ENCODE results near the gene CTNNA1. TPM values are rescaled to one million over a fixed set of nuclear protein-coding genes. Genes with fewer than 3 reads are reported as not detected.

The CTNNA1 gene
- total RNA-seq, 4 donors from 2014 or later: 140 to 752 (median 389) TPM

DNA sequence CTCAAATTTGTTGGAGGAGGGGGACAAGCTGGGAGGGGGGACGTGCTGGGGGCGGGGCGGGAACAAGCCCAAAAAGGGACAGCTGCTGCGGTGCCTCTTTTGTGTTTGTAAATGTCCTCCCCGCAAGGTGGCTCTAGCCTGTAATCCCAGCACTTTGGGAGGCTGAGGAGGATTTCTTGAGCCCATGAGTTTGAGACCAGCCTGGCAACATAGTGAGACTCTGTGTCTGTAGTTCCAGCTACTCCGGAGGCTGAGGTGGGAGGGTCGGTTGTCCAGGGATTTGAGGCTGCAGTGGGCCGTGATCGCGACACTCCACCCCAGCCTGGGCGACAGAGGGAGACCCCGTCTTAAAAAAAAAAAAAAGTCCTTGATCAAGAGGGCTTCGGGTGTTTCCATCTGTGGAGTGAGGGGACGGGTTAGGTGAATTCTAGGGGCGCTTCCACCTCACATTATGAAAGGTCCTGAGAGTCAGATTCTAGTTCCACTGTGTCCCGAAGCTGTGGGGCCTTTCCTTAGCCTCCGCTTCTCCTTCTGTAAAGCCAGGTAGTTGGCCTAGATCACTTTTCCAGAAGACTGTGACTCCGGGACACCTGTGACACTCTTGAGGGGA is 779 bp upstream of the CTNNA1 start:
- Histone ChIP-seq H3K9me3 (no peaks in the 10 kb centered on the region), H3K4me1 (peaks cover 5 to 14% of the 10 kb centered on the region in 2 donors), H3K36me3 (no peaks in the 10 kb centered on the region), H3K27ac (peak overlapping the region; percentile 98 to 99), H3K27me3 (no peaks in the 10 kb centered on the region), H3K4me3 (peak overlapping the region; percentile 87 to 94)
- intact Hi-C loops (cut with DNase I; ENCODE audit: low total_unique reads): loop anchor here (5.0 kb wide), 1 partner anchor 175 kb away; the partner anchor contains the start of gene HSPA9
- peak; percentile 21 to 37 for DNase-seq
- TF ChIP-seq, protein P1, sequence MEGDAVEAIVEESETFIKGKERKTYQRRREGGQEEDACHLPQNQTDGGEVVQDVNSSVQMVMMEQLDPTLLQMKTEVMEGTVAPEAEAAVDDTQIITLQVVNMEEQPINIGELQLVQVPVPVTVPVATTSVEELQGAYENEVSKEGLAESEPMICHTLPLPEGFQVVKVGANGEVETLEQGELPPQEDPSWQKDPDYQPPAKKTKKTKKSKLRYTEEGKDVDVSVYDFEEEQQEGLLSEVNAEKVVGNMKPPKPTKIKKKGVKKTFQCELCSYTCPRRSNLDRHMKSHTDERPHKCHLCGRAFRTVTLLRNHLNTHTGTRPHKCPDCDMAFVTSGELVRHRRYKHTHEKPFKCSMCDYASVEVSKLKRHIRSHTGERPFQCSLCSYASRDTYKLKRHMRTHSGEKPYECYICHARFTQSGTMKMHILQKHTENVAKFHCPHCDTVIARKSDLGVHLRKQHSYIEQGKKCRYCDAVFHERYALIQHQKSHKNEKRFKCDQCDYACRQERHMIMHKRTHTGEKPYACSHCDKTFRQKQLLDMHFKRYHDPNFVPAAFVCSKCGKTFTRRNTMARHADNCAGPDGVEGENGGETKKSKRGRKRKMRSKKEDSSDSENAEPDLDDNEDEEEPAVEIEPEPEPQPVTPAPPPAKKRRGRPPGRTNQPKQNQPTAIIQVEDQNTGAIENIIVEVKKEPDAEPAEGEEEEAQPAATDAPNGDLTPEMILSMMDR (IDR thresholded peaks at IDR 0.05): peak in 1 of 4 experiments; percentile 5
- no peak for TF ChIP-seq POLR2A (IDR thresholded peaks at IDR 0.05)

DNA sequence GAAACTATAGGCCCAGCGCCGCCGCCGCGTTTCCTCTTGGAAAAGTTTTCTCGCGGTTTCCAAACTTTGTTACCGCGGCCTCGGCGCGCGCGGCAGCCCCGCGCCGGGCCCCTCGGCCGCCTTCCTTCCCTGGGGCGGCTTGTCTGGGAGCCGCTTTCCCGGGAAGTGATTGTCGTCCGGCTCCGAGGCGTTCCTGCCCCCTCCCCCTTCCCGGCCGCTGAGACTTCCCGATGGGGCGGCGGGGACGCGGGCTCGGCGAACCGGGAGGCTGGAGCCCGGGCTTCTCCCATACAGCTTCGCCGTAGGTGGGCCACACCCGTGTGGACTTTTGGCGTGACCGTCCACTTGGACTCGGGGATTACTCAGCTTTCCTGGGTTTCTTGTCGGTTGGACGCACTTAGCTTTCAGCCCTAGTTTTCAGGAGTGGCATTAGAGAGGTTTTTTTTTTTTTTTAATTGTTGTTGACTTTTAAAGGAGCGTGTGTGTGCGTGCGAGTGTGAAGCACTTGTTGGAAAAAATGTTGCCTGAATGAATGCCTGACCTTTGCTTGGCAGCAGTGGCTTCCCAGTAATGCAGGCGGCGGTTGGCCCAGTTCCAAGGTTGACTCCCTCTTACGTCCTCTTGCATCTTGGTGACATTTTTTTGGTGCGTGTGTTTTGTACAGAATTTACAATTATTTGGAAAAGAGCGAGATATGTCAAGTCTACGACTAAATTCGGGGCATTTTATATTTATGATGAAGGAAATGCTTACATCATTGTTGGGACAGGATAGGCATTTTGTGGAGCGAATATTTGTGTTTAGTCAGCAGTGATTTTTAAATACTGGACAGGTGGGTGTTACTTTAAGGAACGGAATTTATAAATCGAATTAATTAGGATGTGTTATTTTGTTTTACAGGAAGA is 821 bp downstream of the CTNNA1 start:
- intact Hi-C loops (cut with DNase I; ENCODE audit: low total_unique reads): loop anchor here (5.0 kb wide), 1 partner anchor 177 kb away; the partner anchor contains the start of gene HSPA9
- TF ChIP-seq, protein P1 (IDR thresholded peaks at IDR 0.05): no peak
- TF ChIP-seq POLR2A (IDR thresholded peaks at IDR 0.05): peak in 1 of 2 donors; percentile 24

DNA sequence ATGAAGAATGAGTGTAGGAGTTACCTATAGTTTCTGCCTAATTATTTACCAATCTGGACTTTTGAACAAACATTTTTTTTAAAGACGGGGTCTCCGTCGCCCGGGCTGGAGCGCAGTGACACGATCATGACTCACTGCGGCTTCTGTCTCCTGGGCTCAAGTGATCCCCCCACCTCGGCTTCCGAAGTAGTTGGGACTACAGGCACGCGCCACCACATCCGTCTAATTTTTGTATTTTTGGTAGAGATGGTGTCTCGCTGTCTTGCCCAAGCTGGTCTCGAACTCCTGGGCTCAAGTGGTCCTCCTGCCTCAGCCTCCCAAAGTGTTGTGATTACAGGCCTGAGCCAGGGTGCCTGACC is 1.5 kb downstream of the CTNNA1 start:
- intact Hi-C loops (cut with DNase I; ENCODE audit: low total_unique reads): loop anchor here (5.0 kb wide), 1 partner anchor 177 kb away; the partner anchor contains the start of gene HSPA9
- DNase-seq: no peak
- TF ChIP-seq, protein P1 (IDR thresholded peaks at IDR 0.05): no peak
- no peak for TF ChIP-seq POLR2A (IDR thresholded peaks at IDR 0.05)
- Histone ChIP-seq H3K9me3 (no peaks in the 10 kb centered on the region), H3K27me3 (no peaks in the 10 kb centered on the region), H3K36me3 (no peaks in the 10 kb centered on the region), H3K27ac (peak overlapping the region; percentile 98 to 99), H3K4me1 (peaks cover 5 to 14% of the 10 kb centered on the region in 2 donors), H3K4me3 (peak overlapping the region; percentile 87 to 94)

More for the DNA sequence above, 821 bp downstream of the CTNNA1 start:
- peak overlapping the region; percentile 87 to 94 for H3K4me3 ChIP-seq
- no peaks in the 10 kb centered on the region for H3K9me3 ChIP-seq
- H3K4me1 ChIP-seq: peaks cover 5 to 14% of the 10 kb centered on the region in 2 donors
- H3K27ac ChIP-seq: peak overlapping the region; percentile 98 to 99
- H3K36me3 ChIP-seq: no peaks in the 10 kb centered on the region
- DNase-seq: peak; percentile 82 to 91
- no peaks in the 10 kb centered on the region for H3K27me3 ChIP-seq

DNA sequence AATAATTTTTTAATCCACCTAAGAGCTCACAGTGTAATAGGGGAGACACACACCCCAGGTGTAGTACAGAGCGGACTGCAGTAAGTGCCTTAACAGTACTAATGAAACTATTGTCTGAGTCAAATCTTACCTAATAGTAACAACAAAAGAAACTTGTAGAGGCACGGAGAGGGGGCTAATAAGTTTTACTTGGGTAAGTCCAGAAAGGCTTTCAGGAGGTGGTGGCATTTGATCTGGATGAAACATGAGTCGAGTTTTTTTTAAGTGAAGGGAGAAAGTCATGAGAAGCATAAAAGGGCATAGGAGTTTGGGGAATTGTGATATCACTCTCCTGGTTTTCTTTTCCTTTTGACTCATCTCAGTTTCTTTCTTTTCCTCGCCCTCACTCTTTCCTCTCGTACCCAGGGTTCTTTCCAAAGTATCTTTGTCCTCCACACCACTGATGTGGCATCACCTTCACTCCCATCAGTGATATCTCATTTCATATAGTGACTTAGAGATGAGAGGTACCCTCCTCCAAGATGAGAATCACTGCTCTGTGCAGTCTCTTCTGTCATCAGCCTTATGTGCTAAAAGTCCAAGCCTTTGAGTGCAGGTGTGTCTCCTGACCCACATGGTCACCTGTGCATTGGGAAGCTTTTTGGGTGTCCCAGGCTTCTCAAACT is 2.0 kb downstream of the CTNNA1 start:
- no peaks in the 10 kb centered on the region for H3K9me3 ChIP-seq
- intact Hi-C loops (cut with DNase I; ENCODE audit: low total_unique reads): no loop called here
- H3K27ac ChIP-seq: peak overlapping the region; percentile 98 to 99
- H3K4me1 ChIP-seq: peaks cover 5 to 14% of the 10 kb centered on the region in 2 donors
- DNase-seq: no peak
- H3K4me3 ChIP-seq: no peak overlapping the region
- H3K27me3 ChIP-seq: no peaks in the 10 kb centered on the region
- TF ChIP-seq POLR2A (IDR thresholded peaks at IDR 0.05): no peak
- no peaks in the 10 kb centered on the region for H3K36me3 ChIP-seq

DNA sequence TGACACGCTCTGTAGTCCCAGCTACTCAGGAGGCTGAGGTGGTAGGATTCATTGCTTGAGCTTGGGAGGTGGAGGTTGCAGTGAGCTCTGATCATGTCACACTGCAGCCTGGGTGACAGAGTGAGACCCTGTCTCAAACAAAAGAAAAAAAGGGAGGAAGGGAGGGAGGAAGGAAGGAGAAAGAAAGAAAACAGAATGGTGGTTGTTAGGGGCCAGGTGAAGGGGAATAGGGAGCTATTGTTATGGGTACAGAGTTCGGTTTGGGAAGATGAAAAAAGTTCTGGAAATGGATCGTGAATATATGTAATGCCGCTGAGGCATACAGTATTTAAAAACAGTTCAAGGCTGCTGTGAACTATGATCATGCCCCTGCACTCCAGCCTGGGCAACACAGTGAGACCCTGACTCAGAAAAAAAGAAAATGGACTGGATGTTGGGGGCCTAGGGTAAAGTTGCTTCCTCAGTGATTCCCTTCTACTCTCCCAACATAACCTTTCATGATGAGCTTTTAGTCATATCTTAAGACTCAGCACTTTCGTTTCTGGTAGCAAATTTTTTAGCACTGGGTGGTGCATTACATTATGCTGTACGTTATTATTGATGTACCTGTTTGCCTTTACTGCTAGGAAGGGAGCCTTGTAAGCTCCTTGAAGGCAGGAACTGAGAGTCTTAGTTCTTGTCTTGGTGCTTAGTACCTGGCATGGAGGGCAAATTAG is 4.0 kb downstream of the CTNNA1 start:
- intact Hi-C loops (cut with DNase I; ENCODE audit: low total_unique reads): no loop called here
- peaks cover 5 to 14% of the 10 kb centered on the region in 2 donors for H3K4me1 ChIP-seq

More for the DNA sequence above, 4.0 kb downstream of the CTNNA1 start:
- Histone ChIP-seq H3K36me3 (no peaks in the 10 kb centered on the region), H3K4me3 (no peak overlapping the region), H3K27me3 (no peaks in the 10 kb centered on the region), H3K27ac (no peak overlapping the region), H3K9me3 (no peaks in the 10 kb centered on the region)
- no peak for DNase-seq
- TF ChIP-seq, protein P1 (IDR thresholded peaks at IDR 0.05): no peak
